ENCODE results near the gene SLC17A1. TPM values are rescaled to one million over a fixed set of nuclear protein-coding genes. Genes with fewer than 3 reads are reported as not detected.

SLC17A1 gene
- total RNA-seq, 1 donor from 2014 or later: not detected

- no peak overlapping the region for H3K4me3 Mint-ChIP-seq
- no peak for DNase-seq (ENCODE audit: low read depth, low spot score)
- TF ChIP-seq, protein P1, sequence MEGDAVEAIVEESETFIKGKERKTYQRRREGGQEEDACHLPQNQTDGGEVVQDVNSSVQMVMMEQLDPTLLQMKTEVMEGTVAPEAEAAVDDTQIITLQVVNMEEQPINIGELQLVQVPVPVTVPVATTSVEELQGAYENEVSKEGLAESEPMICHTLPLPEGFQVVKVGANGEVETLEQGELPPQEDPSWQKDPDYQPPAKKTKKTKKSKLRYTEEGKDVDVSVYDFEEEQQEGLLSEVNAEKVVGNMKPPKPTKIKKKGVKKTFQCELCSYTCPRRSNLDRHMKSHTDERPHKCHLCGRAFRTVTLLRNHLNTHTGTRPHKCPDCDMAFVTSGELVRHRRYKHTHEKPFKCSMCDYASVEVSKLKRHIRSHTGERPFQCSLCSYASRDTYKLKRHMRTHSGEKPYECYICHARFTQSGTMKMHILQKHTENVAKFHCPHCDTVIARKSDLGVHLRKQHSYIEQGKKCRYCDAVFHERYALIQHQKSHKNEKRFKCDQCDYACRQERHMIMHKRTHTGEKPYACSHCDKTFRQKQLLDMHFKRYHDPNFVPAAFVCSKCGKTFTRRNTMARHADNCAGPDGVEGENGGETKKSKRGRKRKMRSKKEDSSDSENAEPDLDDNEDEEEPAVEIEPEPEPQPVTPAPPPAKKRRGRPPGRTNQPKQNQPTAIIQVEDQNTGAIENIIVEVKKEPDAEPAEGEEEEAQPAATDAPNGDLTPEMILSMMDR (conservative IDR thresholded peaks at IDR 0.05): no peak
- no peaks in the 10 kb centered on the region for H3K27me3 Mint-ChIP-seq (ENCODE audit: low read depth)
- no peaks in the 10 kb centered on the region for H3K4me1 Mint-ChIP-seq
- H3K27ac Mint-ChIP-seq (ENCODE audit: unreplicated experiment): no peak overlapping the region
- H3K36me3 Mint-ChIP-seq (ENCODE audit: low read depth): no peaks in the 10 kb centered on the region
- no peaks in the 10 kb centered on the region for H3K9me3 Mint-ChIP-seq
Observed at GRCh38 chr6:25832307-25832662, 433 bp upstream of the SLC17A1 start.

- no peak for DNase-seq (ENCODE audit: low read depth, low spot score)
- no peaks in the 10 kb centered on the region for H3K36me3 Mint-ChIP-seq (ENCODE audit: low read depth)
- no peaks in the 10 kb centered on the region for H3K4me1 Mint-ChIP-seq
- TF ChIP-seq, protein P1 (conservative IDR thresholded peaks at IDR 0.05): no peak
- no peak overlapping the region for H3K27ac Mint-ChIP-seq (ENCODE audit: unreplicated experiment)
- H3K9me3 Mint-ChIP-seq: no peaks in the 10 kb centered on the region
- H3K4me3 Mint-ChIP-seq: no peak overlapping the region
- no peaks in the 10 kb centered on the region for H3K27me3 Mint-ChIP-seq (ENCODE audit: low read depth)
Observed at GRCh38 chr6:25830458-25830857, 1.4 kb downstream of the SLC17A1 start.

DNA sequence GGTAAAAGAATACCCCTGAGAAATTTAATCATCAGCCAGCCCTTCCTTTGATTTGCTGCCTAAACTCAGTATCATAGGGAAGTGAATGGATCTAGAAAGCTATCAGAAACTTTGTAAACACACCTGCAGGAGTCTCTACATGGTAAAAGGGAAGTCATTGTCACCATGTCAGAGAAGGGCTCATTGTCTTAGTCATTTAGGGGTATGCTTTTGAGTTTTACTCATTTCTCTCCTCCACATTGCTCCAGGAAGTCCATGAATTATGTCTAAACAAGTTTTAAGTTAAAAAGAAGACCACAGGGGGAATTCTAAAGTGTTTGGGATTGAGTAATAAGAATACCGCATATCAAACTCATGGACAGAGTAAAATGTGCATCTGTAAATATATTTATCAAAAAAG, 2.5 kb downstream of the SLC17A1 start:
- H3K27me3 Mint-ChIP-seq (ENCODE audit: low read depth): no peaks in the 10 kb centered on the region

GRCh38 chr6:25821341-25821740, 10.5 kb downstream of the SLC17A1 start:
- TF ChIP-seq, protein P1 (conservative IDR thresholded peaks at IDR 0.05): no peak
- Mint-ChIP-seq H3K36me3 (ENCODE audit: low read depth) (no peaks in the 10 kb centered on the region), H3K4me3 (no peak overlapping the region), H3K4me1 (no peaks in the 10 kb centered on the region), H3K27ac (ENCODE audit: unreplicated experiment) (no peak overlapping the region), H3K9me3 (peaks cover 6% of the 10 kb centered on the region), H3K27me3 (ENCODE audit: low read depth) (no peaks in the 10 kb centered on the region)
- no peak for DNase-seq (ENCODE audit: low read depth, low spot score)

More for the DNA sequence above, 2.5 kb downstream of the SLC17A1 start:
- Mint-ChIP-seq H3K4me1 (no peaks in the 10 kb centered on the region), H3K4me3 (no peak overlapping the region), H3K36me3 (ENCODE audit: low read depth) (no peaks in the 10 kb centered on the region), H3K9me3 (peaks cover 3% of the 10 kb centered on the region), H3K27ac (ENCODE audit: unreplicated experiment) (no peak overlapping the region)
- TF ChIP-seq, protein P1 (conservative IDR thresholded peaks at IDR 0.05): no peak
- DNase-seq (ENCODE audit: low read depth, low spot score): no peak

GRCh38 chr6:25816252-25816651, 15.6 kb downstream of the SLC17A1 start:
- DNase-seq (ENCODE audit: low read depth, low spot score): no peak
- TF ChIP-seq, protein P1 (conservative IDR thresholded peaks at IDR 0.05): no peak
- Mint-ChIP-seq H3K27ac (ENCODE audit: unreplicated experiment) (no peak overlapping the region), H3K4me3 (no peak overlapping the region), H3K9me3 (no peaks in the 10 kb centered on the region), H3K4me1 (no peaks in the 10 kb centered on the region), H3K36me3 (ENCODE audit: low read depth) (no peaks in the 10 kb centered on the region), H3K27me3 (ENCODE audit: low read depth) (no peaks in the 10 kb centered on the region)

DNA sequence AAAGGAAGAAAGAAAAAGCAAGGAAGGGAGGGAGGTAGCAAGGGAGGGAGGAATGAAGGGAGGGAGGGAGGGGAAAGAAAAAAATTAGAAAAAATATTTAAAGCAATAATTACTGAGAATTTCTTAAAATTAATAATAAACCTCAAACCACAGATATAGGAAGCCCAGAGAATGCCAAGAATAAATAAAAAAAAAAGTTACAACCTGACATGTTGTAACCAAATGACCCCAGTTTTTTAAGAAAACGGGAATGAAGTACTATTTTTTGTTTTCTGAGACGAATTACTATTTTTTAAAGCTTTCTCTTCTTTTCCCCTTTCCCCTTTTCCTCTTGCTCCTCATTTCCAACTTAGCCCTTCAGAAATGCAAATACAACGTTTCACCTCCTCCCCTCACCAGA, 16.7 kb downstream of the SLC17A1 start:
- Mint-ChIP-seq H3K27me3 (ENCODE audit: low read depth) (no peaks in the 10 kb centered on the region), H3K36me3 (ENCODE audit: low read depth) (no peaks in the 10 kb centered on the region), H3K9me3 (no peaks in the 10 kb centered on the region), H3K4me1 (no peaks in the 10 kb centered on the region), H3K27ac (ENCODE audit: unreplicated experiment) (no peak overlapping the region), H3K4me3 (no peak overlapping the region)
- DNase-seq (ENCODE audit: low read depth, low spot score): no peak
- TF ChIP-seq, protein P1 (conservative IDR thresholded peaks at IDR 0.05): no peak

All from neural crest cell (in vitro differentiated cells).